OCI-LY1 (cell line): ENCODE data around the gene AGK.

Experiments used
- H2AFZ ChIP-seq: fragments of 200-600 bp; sonication (generic), shearing (Covaris generic); 2 replicates; pipeline ENCODE4 v1.6.0; 2014; ENCODE audit warnings: antibody characterized with exemption, mild to moderate bottlenecking, low read length
- H3F3A ChIP-seq: fragments of 200-600 bp; sonication (generic), shearing (Covaris generic); 2 replicates; pipeline ENCODE4 v1.6.0; 2014; ENCODE audit warnings: mild to moderate bottlenecking, antibody characterized with exemption, low read length, moderate library complexity; ENCODE audit not compliant: insufficient read depth
- H3K27ac ChIP-seq: fragments of 200-600 bp; sonication (generic); 2 replicates; pipeline ENCODE4 v1.5.1; 2014; ENCODE audit warnings: low read length, mixed run types, mild to moderate bottlenecking, low read depth; ENCODE audit not compliant: poor library complexity, severe bottlenecking
- H3K27me3 ChIP-seq: fragments of 200-600 bp; sonication (generic); 2 replicates; pipeline ENCODE4 v1.6.0; 2014; ENCODE audit warnings: antibody characterized with exemption, mild to moderate bottlenecking, low read length, moderate library complexity; ENCODE audit not compliant: insufficient read depth
- H3K36me3 ChIP-seq: fragments of 200-600 bp; sonication (generic); 2 replicates; pipeline ENCODE4 v1.6.1; 2014; ENCODE audit warnings: mild to moderate bottlenecking, antibody characterized with exemption, low read length, moderate library complexity, mixed read lengths; ENCODE audit not compliant: insufficient read depth
- H3K4me1 ChIP-seq: fragments of 200-600 bp; sonication (generic); 2 replicates; pipeline ENCODE4 v1.5.1; 2014; ENCODE audit warnings: mild to moderate bottlenecking, low read length, moderate library complexity; ENCODE audit not compliant: insufficient read depth, severe bottlenecking
- H3K4me2 ChIP-seq: fragments of 200-600 bp; sonication (generic), shearing (Covaris generic); 2 replicates; pipeline ENCODE4 v1.6.1; 2014; ENCODE audit warnings: low read length
- H3K4me3 ChIP-seq: fragments of 200-600 bp; sonication (generic); 2 replicates; pipeline ENCODE4 v1.5.1; 2014; ENCODE audit warnings: low read length, low read depth, mild to moderate bottlenecking, mixed read lengths; ENCODE audit not compliant: poor library complexity, severe bottlenecking
- H3K79me2 ChIP-seq: fragments of 200-600 bp; shearing (Covaris generic); 2 replicates; pipeline ENCODE4 v1.6.1; 2016; ENCODE audit warnings: mixed run types, low read length, mixed read lengths; ENCODE audit not compliant: insufficient read depth
- H3K9ac ChIP-seq: fragments of 200-600 bp; sonication (generic), shearing (Covaris generic); 2 replicates; pipeline ENCODE4 v1.6.1; 2014; ENCODE audit warnings: mild to moderate bottlenecking, low read length, mixed read lengths
- H3K9me2 ChIP-seq: fragments of 200-600 bp; sonication (generic), shearing (Covaris generic); 2 replicates; pipeline ENCODE4 v1.6.1; 2014; ENCODE audit warnings: low read depth, mild to moderate bottlenecking, low read length, mixed read lengths
- H3K9me3 ChIP-seq: fragments of 200-600 bp; shearing (Covaris generic); 2 replicates; pipeline ENCODE4 v1.6.1; 2014; ENCODE audit warnings: low read length, mixed read lengths
- H4K20me1 ChIP-seq: fragments of 200-600 bp; sonication (generic), shearing (Covaris generic); 2 replicates; pipeline ENCODE4 v1.6.0; 2016; ENCODE audit warnings: mild to moderate bottlenecking, low read length; ENCODE audit not compliant: insufficient read depth
- CTCF ChIP-seq: fragments of 200-600 bp; sonication (generic), shearing (Covaris generic); IDR thresholded peaks from 2 replicates; pipeline ENCODE4 v1.5.1; 2017; ENCODE audit warnings: mild to moderate bottlenecking, antibody characterized with exemption, low read length, moderate library complexity, mixed read lengths
- EZH2 ChIP-seq: fragments of 200-600 bp; sonication (generic), shearing (Covaris generic); IDR thresholded peaks from 2 replicates; pipeline ENCODE4 v1.8.0; 2017; ENCODE audit warnings: borderline replicate concordance, mixed run types, mild to moderate bottlenecking, antibody characterized with exemption, low read length, moderate library complexity, mixed read lengths

The AGK gene

GRCh38 chr7:141590666-141591065 lies 39.5 kb downstream of the AGK start:
- TF ChIP-seq EZH2 (no peak), CTCF (no peak)
- no peaks in the 10 kb centered on the region for H3F3A ChIP-seq
- H3K9ac ChIP-seq: no peak overlapping the region
- H3K4me3 ChIP-seq: no peak overlapping the region
- H3K79me2 ChIP-seq: no peaks in the 10 kb centered on the region
- no peaks in the 10 kb centered on the region for H3K9me2 ChIP-seq
- no peak overlapping the region for H3K4me2 ChIP-seq
- peaks cover 8% of the 10 kb centered on the region; the same call in 1 of the 2 replicates for H3K36me3 ChIP-seq
- no peaks in the 10 kb centered on the region for H3K9me3 ChIP-seq
- H3K27me3 ChIP-seq: no peaks in the 10 kb centered on the region
- H2AFZ ChIP-seq: no peak overlapping the region
- H3K27ac ChIP-seq: no peak overlapping the region
- H4K20me1 ChIP-seq: no peaks in the 10 kb centered on the region
- H3K4me1 ChIP-seq: no peaks in the 10 kb centered on the region

GRCh38 chr7:141593134-141593533 lies 41.9 kb downstream of the AGK start:
- peaks cover 18% of the 10 kb centered on the region; the same call in 1 of the 2 replicates for H3K36me3 ChIP-seq

GRCh38 chr7:141597966-141598365 lies 46.8 kb downstream of the AGK start:
- H2AFZ ChIP-seq: no peak overlapping the region
- TF ChIP-seq CTCF (no peak), EZH2 (no peak)
- H3K27ac ChIP-seq: no peak overlapping the region
- no peaks in the 10 kb centered on the region for H4K20me1 ChIP-seq
- no peak overlapping the region for H3K9ac ChIP-seq
- no peak overlapping the region for H3K4me3 ChIP-seq
- no peaks in the 10 kb centered on the region for H3F3A ChIP-seq
- no peaks in the 10 kb centered on the region for H3K9me2 ChIP-seq
- H3K4me1 ChIP-seq: no peaks in the 10 kb centered on the region
- no peaks in the 10 kb centered on the region for H3K79me2 ChIP-seq
- no peak overlapping the region for H3K4me2 ChIP-seq
- no peaks in the 10 kb centered on the region for H3K9me3 ChIP-seq
- H3K36me3 ChIP-seq: peaks cover 43% of the 10 kb centered on the region; the same call in 1 of the 2 replicates
- H3K27me3 ChIP-seq: no peaks in the 10 kb centered on the region

More at GRCh38 chr7:141593134-141593533, 41.9 kb downstream of the AGK start:
- Histone ChIP-seq H4K20me1 (no peaks in the 10 kb centered on the region), H2AFZ (no peak overlapping the region), H3K27me3 (no peaks in the 10 kb centered on the region), H3F3A (no peaks in the 10 kb centered on the region), H3K4me1 (no peaks in the 10 kb centered on the region), H3K4me3 (no peak overlapping the region), H3K9me2 (no peaks in the 10 kb centered on the region), H3K79me2 (no peaks in the 10 kb centered on the region), H3K4me2 (no peak overlapping the region), H3K9me3 (no peaks in the 10 kb centered on the region), H3K9ac (no peak overlapping the region), H3K27ac (no peak overlapping the region)
- no peak for TF ChIP-seq EZH2
- no peak for TF ChIP-seq CTCF
